Inferior parietal cortex (tissue), 1 donor: ENCODE data around the gene TMED1.

ENCODE experiments used
- DNase-seq: peaks from one replicate; pipeline ENCODE4 v3.0.0-alpha.2; 2016; ENCODE audit errors: extremely low spot score

TMED1 gene

GRCh38 chr19:10831987-10832938 lies 3.7 kb downstream of the TMED1 start:
- no peak for DNase-seq

- DNase-seq: no peak
Measured at GRCh38 chr19:10830931-10831779, 4.9 kb downstream of the TMED1 start.

- DNase-seq: no peak
Measured at GRCh38 chr19:10830370-10830769, 5.6 kb downstream of the TMED1 start.

- DNase-seq: no peak
Measured at GRCh38 chr19:10829967-10830366, 6.0 kb downstream of the TMED1 start.

GRCh38 chr19:10828981-10829821 lies 6.8 kb downstream of the TMED1 start:
- DNase-seq: no peak

- DNase-seq: no peak
Measured at GRCh38 chr19:10826846-10827245, 9.2 kb downstream of the TMED1 start.

GRCh38 chr19:10826231-10826630 lies 9.8 kb downstream of the TMED1 start:
- no peak for DNase-seq

GRCh38 chr19:10823690-10824089 lies 12.3 kb downstream of the TMED1 start:
- DNase-seq: no peak

GRCh38 chr19:10820173-10820572 lies 15.8 kb downstream of the TMED1 start:
- no peak for DNase-seq

- DNase-seq: no peak
Measured at GRCh38 chr19:10819124-10820060, 16.6 kb downstream of the TMED1 start.

GRCh38 chr19:10818301-10819123 lies 17.5 kb downstream of the TMED1 start:
- DNase-seq: no peak

- no peak for DNase-seq
Measured at GRCh38 chr19:10817291-10818038, 18.5 kb downstream of the TMED1 start.

- no peak for DNase-seq
Measured at GRCh38 chr19:10816691-10817090, 19.3 kb downstream of the TMED1 start.

- DNase-seq: no peak
Measured at GRCh38 chr19:10815969-10816644, 19.9 kb downstream of the TMED1 start.

- no peak for DNase-seq
Measured at GRCh38 chr19:10815007-10815536, 20.9 kb downstream of the TMED1 start.

GRCh38 chr19:10812902-10813404 lies 23.1 kb downstream of the TMED1 start:
- DNase-seq: peak; percentile 36

- DNase-seq: no peak
Measured at GRCh38 chr19:10812196-10812595, 23.8 kb downstream of the TMED1 start.
